Measurements from ENCODE around the gene CRADD. TPM values are rescaled to one million over a fixed set of nuclear protein-coding genes. Genes with fewer than 3 reads are reported as not detected.
"Not testable (repeated sequence)": the region's sequence is repeated elsewhere in the genome, so short reads cannot be mapped to it uniquely, and the experiment has no call there.

The CRADD gene
- total RNA-seq, 1 experiment from 2014 or later: 27.9 TPM

GRCh38 chr12:93777254-93777653 is 100.1 kb downstream of the CRADD start:
- DNase-seq: peak; percentile 54
- no peak overlapping the region for H3K4me3 ChIP-seq

GRCh38 chr12:93778306-93778705 is 101.1 kb downstream of the CRADD start:
- peak; percentile 73 for DNase-seq
- H3K4me3 ChIP-seq: no peak overlapping the region
- no peaks in the 10 kb centered on the region for H3K27me3 ChIP-seq

More at GRCh38 chr12:93777254-93777653, 100.1 kb downstream of the CRADD start:
- Histone ChIP-seq H3K27me3 (no peaks in the 10 kb centered on the region), H3K9me3 (no peaks in the 10 kb centered on the region), H3K36me3 (no peaks in the 10 kb centered on the region)

GRCh38 chr12:93778766-93779165 is 101.6 kb downstream of the CRADD start:
- DNase-seq: no peak
- H3K4me3 ChIP-seq: no peak overlapping the region
- no peaks in the 10 kb centered on the region for H3K36me3 ChIP-seq
- H3K27me3 ChIP-seq: no peaks in the 10 kb centered on the region
- H3K9me3 ChIP-seq: no peaks in the 10 kb centered on the region

More at GRCh38 chr12:93778306-93778705, 101.1 kb downstream of the CRADD start:
- Histone ChIP-seq H3K9me3 (no peaks in the 10 kb centered on the region), H3K36me3 (no peaks in the 10 kb centered on the region)

- Histone ChIP-seq H3K27me3 (no peaks in the 10 kb centered on the region), H3K9me3 (no peaks in the 10 kb centered on the region), H3K4me3 (no peak overlapping the region), H3K36me3 (no peaks in the 10 kb centered on the region)
- DNase-seq: peak; percentile 9
Measured at GRCh38 chr12:93780101-93780641, 103.0 kb downstream of the CRADD start.

- H3K9me3 ChIP-seq, H3K4me3 ChIP-seq, H3K36me3 ChIP-seq, DNase-seq, H3K27me3 ChIP-seq: not testable (repeated sequence)
Measured at GRCh38 chr12:93780886-93781285, 103.7 kb downstream of the CRADD start.

- H3K27me3 ChIP-seq, H3K9me3 ChIP-seq, H3K36me3 ChIP-seq, DNase-seq, H3K4me3 ChIP-seq: not testable (repeated sequence)
Measured at GRCh38 chr12:93781961-93782360, 104.8 kb downstream of the CRADD start.

GRCh38 chr12:93782853-93783252 is 105.7 kb downstream of the CRADD start:
- Histone ChIP-seq H3K4me3 (no peak overlapping the region), H3K9me3 (no peaks in the 10 kb centered on the region), H3K27me3 (no peaks in the 10 kb centered on the region), H3K36me3 (no peaks in the 10 kb centered on the region)
- DNase-seq: no peak

- DNase-seq: no peak
Measured at GRCh38 chr12:93783832-93784231, 106.7 kb downstream of the CRADD start.

GRCh38 chr12:93784339-93785086 is 107.3 kb downstream of the CRADD start:
- H3K27me3 ChIP-seq: no peaks in the 10 kb centered on the region
- H3K4me3 ChIP-seq: no peak overlapping the region
- no peaks in the 10 kb centered on the region for H3K9me3 ChIP-seq
- peak; percentile 69 for DNase-seq
- no peaks in the 10 kb centered on the region for H3K36me3 ChIP-seq

More at GRCh38 chr12:93783832-93784231, 106.7 kb downstream of the CRADD start:
- H3K27me3 ChIP-seq: no peaks in the 10 kb centered on the region
- no peaks in the 10 kb centered on the region for H3K36me3 ChIP-seq
- no peak overlapping the region for H3K4me3 ChIP-seq
- no peaks in the 10 kb centered on the region for H3K9me3 ChIP-seq

GRCh38 chr12:93785249-93786010 is 108.3 kb downstream of the CRADD start:
- Histone ChIP-seq H3K4me3 (no peak overlapping the region), H3K27me3 (no peaks in the 10 kb centered on the region), H3K36me3 (no peaks in the 10 kb centered on the region), H3K9me3 (no peaks in the 10 kb centered on the region)
- DNase-seq: peak; percentile 92

- H3K9me3 ChIP-seq: no peaks in the 10 kb centered on the region
- H3K4me3 ChIP-seq: no peak overlapping the region
- DNase-seq: peak; percentile 32
- H3K27me3 ChIP-seq: no peaks in the 10 kb centered on the region
- no peaks in the 10 kb centered on the region for H3K36me3 ChIP-seq
Measured at GRCh38 chr12:93786656-93787397, 109.7 kb downstream of the CRADD start.

- no peak overlapping the region for H3K4me3 ChIP-seq
- H3K27me3 ChIP-seq: no peaks in the 10 kb centered on the region
- no peak for DNase-seq
- H3K9me3 ChIP-seq: no peaks in the 10 kb centered on the region
- no peaks in the 10 kb centered on the region for H3K36me3 ChIP-seq
Measured at GRCh38 chr12:93788853-93789252, 111.7 kb downstream of the CRADD start.

- Histone ChIP-seq H3K36me3 (no peaks in the 10 kb centered on the region), H3K9me3 (no peaks in the 10 kb centered on the region), H3K27me3 (no peaks in the 10 kb centered on the region), H3K4me3 (no peak overlapping the region)
- DNase-seq: no peak
Measured at GRCh38 chr12:93789767-93790166, 112.6 kb downstream of the CRADD start.

- H3K9me3 ChIP-seq: no peaks in the 10 kb centered on the region
- no peaks in the 10 kb centered on the region for H3K36me3 ChIP-seq
- peak; percentile 81 for DNase-seq
- H3K4me3 ChIP-seq: no peak overlapping the region
- H3K27me3 ChIP-seq: no peaks in the 10 kb centered on the region
Measured at GRCh38 chr12:93790472-93791152, 113.4 kb downstream of the CRADD start.

GRCh38 chr12:93793007-93793406 is 115.8 kb downstream of the CRADD start:
- no peaks in the 10 kb centered on the region for H3K36me3 ChIP-seq
- no peak for DNase-seq
- H3K27me3 ChIP-seq: no peaks in the 10 kb centered on the region
- H3K9me3 ChIP-seq: no peaks in the 10 kb centered on the region
- H3K4me3 ChIP-seq: no peak overlapping the region

- DNase-seq: no peak
- H3K36me3 ChIP-seq: no peaks in the 10 kb centered on the region
Measured at GRCh38 chr12:93793983-93794382, 116.8 kb downstream of the CRADD start.

More at GRCh38 chr12:93793983-93794382, 116.8 kb downstream of the CRADD start:
- no peaks in the 10 kb centered on the region for H3K9me3 ChIP-seq
- no peaks in the 10 kb centered on the region for H3K27me3 ChIP-seq
- no peak overlapping the region for H3K4me3 ChIP-seq
